ENCODE measurements around the gene SERPINB6. TPM values are rescaled to one million over a fixed set of nuclear protein-coding genes. Genes with fewer than 3 reads are reported as not detected.
"Not testable (repeated sequence)": the region's sequence is repeated elsewhere in the genome, so short reads cannot be mapped to it uniquely, and the experiment has no call there.

The SERPINB6 gene
- total and polyA plus RNA-seq, 10 donors = 111 to 256 (median 191) TPM

GRCh38 chr6:2931055-2931454 lies 40.3 kb downstream of the SERPINB6 start:
- 80 to 94% (median 92%) methylated on average over 8 of the region's 8 CpGs for WGBS, 5 donors
- H3K9me3 ChIP-seq = peaks cover 0 to 14% (median 4%) of the 10 kb centered on the region in 8 donors
- no peaks in the 10 kb centered on the region for H3K36me3 ChIP-seq
- H3K4me3 ChIP-seq = no peak overlapping the region
- no peak for DNase-seq
- intact Hi-C loops (cut with DNase I; ENCODE audit: low total_unique reads) = loop anchor here (5.0 to 10.0 kb wide), 2 partner anchors 54 to 84 kb away; no protein-coding TSS in a partner anchor
- TF ChIP-seq POLR2AphosphoS5 (IDR thresholded peaks at IDR 0.05) (no peak), POLR2A (IDR thresholded peaks at IDR 0.05) (no peak)
- TF ChIP-seq, protein P1, sequence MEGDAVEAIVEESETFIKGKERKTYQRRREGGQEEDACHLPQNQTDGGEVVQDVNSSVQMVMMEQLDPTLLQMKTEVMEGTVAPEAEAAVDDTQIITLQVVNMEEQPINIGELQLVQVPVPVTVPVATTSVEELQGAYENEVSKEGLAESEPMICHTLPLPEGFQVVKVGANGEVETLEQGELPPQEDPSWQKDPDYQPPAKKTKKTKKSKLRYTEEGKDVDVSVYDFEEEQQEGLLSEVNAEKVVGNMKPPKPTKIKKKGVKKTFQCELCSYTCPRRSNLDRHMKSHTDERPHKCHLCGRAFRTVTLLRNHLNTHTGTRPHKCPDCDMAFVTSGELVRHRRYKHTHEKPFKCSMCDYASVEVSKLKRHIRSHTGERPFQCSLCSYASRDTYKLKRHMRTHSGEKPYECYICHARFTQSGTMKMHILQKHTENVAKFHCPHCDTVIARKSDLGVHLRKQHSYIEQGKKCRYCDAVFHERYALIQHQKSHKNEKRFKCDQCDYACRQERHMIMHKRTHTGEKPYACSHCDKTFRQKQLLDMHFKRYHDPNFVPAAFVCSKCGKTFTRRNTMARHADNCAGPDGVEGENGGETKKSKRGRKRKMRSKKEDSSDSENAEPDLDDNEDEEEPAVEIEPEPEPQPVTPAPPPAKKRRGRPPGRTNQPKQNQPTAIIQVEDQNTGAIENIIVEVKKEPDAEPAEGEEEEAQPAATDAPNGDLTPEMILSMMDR (IDR thresholded peaks at IDR 0.05 in 8 of 11, conservative IDR thresholded peaks at IDR 0.05 in 3 of 11) = no peak
- H3K27me3 ChIP-seq (replicated peaks in 1 of 7) = no peaks in the 10 kb centered on the region
- H3K4me1 ChIP-seq = peaks cover 8 to 13% (median 9%) of the 10 kb centered on the region in 6 donors
- H3K27ac ChIP-seq = no peak overlapping the region

- Histone ChIP-seq H3K9me3 (peaks cover 0 to 14% (median 4%) of the 10 kb centered on the region in 8 donors), H3K4me1 (peaks cover 8 to 13% (median 9%) of the 10 kb centered on the region in 6 donors)
- not testable (repeated sequence) for H3K27me3 ChIP-seq (replicated peaks in 1 of 7); H3K36me3 ChIP-seq; H3K27ac ChIP-seq; H3K4me3 ChIP-seq
- intact Hi-C loops (cut with DNase I; ENCODE audit: low total_unique reads) = loop anchor here (10.0 kb wide), 1 partner anchor 133 kb away; no protein-coding TSS in a partner anchor
- peak; percentile 7 for DNase-seq
- 83 to 91% (median 86%) methylated on average over 13 of the region's 13 CpGs for WGBS, 5 donors
These were observed 43.4 kb downstream of the SERPINB6 start for GRCh38 chr6:2927931-2928330.

- DNase-seq = peak; percentile 18
- not testable (repeated sequence) for H3K4me3 ChIP-seq; H3K36me3 ChIP-seq; H3K27me3 ChIP-seq (replicated peaks in 1 of 7); H3K4me1 ChIP-seq; H3K27ac ChIP-seq
- intact Hi-C loops (cut with DNase I; ENCODE audit: low total_unique reads) = loop anchor here (10.0 kb wide), 1 partner anchor 131 kb away; no protein-coding TSS in a partner anchor
- H3K9me3 ChIP-seq = peaks cover 0 to 14% (median 4%) of the 10 kb centered on the region in 8 donors
- WGBS, 5 donors = 83 to 92% (median 90%) methylated on average over 13 of the region's 13 CpGs
These were observed 45.3 kb downstream of the SERPINB6 start for GRCh38 chr6:2925842-2926747.

DNA sequence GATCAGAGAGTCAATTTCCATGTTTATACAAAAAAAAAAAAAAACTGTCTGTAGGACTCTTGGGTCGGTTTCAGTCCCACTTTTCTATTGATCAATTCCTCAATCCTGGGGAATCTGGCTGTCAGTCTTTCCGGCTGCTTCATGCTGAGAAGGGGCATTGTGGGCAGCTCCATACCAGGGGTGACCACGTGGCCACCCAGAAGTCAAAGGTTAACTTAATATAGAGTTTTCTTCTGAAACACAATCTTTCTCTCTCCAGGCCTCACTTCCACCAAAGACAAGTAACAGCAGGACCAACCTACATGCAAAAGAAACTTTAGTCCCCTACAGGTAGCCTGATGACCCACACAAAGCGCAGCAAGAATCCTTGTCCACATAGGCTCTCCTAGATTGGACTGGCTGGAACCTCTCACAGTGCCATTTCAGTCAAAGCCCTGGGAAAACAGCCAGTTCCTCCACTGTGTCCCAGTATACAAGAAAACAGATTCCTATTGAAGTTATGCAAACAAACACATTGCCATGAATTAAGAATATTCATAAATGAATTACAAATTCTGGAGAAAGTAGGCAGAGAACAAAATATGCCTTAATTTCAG lies 49.7 kb downstream of the SERPINB6 start:
- Histone ChIP-seq H3K36me3 (no peaks in the 10 kb centered on the region), H3K27me3 (replicated peaks in 1 of 7) (no peaks in the 10 kb centered on the region), H3K4me3 (no peak overlapping the region), H3K9me3 (no peaks in the 10 kb centered on the region), H3K4me1 (peaks cover 4 to 23% (median 11%) of the 10 kb centered on the region in 6 donors), H3K27ac (no peak overlapping the region)
- whole genome bisulfite sequencing, 5 donors = 88 to 95% (median 92%) methylated on average over 4 of the region's 4 CpGs
- DNase-seq = no peak
- TF ChIP-seq, protein P1 (IDR thresholded peaks at IDR 0.05 in 8 of 11, conservative IDR thresholded peaks at IDR 0.05 in 3 of 11) = no peak
- TF ChIP-seq POLR2A (IDR thresholded peaks at IDR 0.05) (no peak), POLR2AphosphoS5 (IDR thresholded peaks at IDR 0.05) (no peak)
- intact Hi-C loops (cut with DNase I; ENCODE audit: low total_unique reads) = loop anchor here (10.0 kb wide), 1 partner anchor 127 kb away; no protein-coding TSS in a partner anchor

- no peaks in the 10 kb centered on the region for H3K36me3 ChIP-seq
- no peaks in the 10 kb centered on the region for H3K9me3 ChIP-seq
- WGBS, 5 donors = 90 to 97% (median 93%) methylated on average over 14 of the region's 14 CpGs
- intact Hi-C loops (cut with DNase I; ENCODE audit: low total_unique reads) = loop anchor here (10.0 kb wide), 1 partner anchor 126 kb away; no protein-coding TSS in a partner anchor
- no peaks in the 10 kb centered on the region for H3K27me3 ChIP-seq (replicated peaks in 1 of 7)
- no peak for DNase-seq
- H3K4me1 ChIP-seq = peaks cover 4 to 23% (median 11%) of the 10 kb centered on the region in 6 donors
- H3K27ac ChIP-seq = no peak overlapping the region
- TF ChIP-seq POLR2A (IDR thresholded peaks at IDR 0.05) (no peak), POLR2AphosphoS5 (IDR thresholded peaks at IDR 0.05) (no peak)
- TF ChIP-seq, protein P1 (IDR thresholded peaks at IDR 0.05 in 8 of 11, conservative IDR thresholded peaks at IDR 0.05 in 3 of 11) = no peak
- no peak overlapping the region for H3K4me3 ChIP-seq
These were observed 50.7 kb downstream of the SERPINB6 start for GRCh38 chr6:2920671-2921112.
